H1 (cell line): ENCODE measurements around the gene AP3D1. TPM values are rescaled to one million over a fixed set of nuclear protein-coding genes. Genes with fewer than 3 reads are reported as not detected.

Experiments used
- ATF3 ChIP-seq: IDR thresholded peaks from 2 replicates; pipeline ENCODE4 v1.6.1; 2011; ENCODE audit warnings: low read depth, mild to moderate bottlenecking, low read length; ENCODE audit not compliant: insufficient read depth
- CREB1 ChIP-seq: IDR thresholded peaks from 2 replicates; pipeline ENCODE4 v1.6.1; 2012; ENCODE audit warnings: inconsistent platforms
- SUZ12 ChIP-seq: fragments of 200-600 bp; sonication (generic); IDR thresholded peaks from 2 replicates; pipeline ENCODE4 v1.6.1; 2012; ENCODE audit warnings: mild to moderate bottlenecking, inconsistent platforms, low read length, moderate library complexity, mixed read lengths
- polyA plus RNA-seq, 7 experiments: library from polyadenylated mRNA; depleted of rRNA in 3 of 7; stranded (reverse) in 5 of 7; unstranded in 2 of 7; fragments of >200 nt in 5 of 7; fragments of 200-250 nt in 2 of 7; gene quantifications; 1 replicate in 5 of 7; 2 replicates in 1 of 7; 4 replicates in 1 of 7; pipeline versions ENCODE4 v1.2.1 to v1.2.3, GENCODE V29; 2011 to 2013; ENCODE audit warnings: missing spikeins in 2 of 7, mixed read lengths in 2 of 7
- total RNA-seq: library from RNA; stranded (reverse); fragmentation: NEBNext Ultra II Directional; extraction: Animal tissue kit (Norgen Biotek cat#: 25700); gene quantifications from 2 replicates; pipeline ENCODE4 v1.2.1, GENCODE V29; 2021

AP3D1 gene
- total and polyA plus RNA-seq, 2 of the 8 experiments (the other 6 are each of a cell fraction or from before 2014, with no cell fraction given), result 161 to 174 TPM

- no peak for TF ChIP-seq CREB1
- TF ChIP-seq ATF3, result no peak
- TF ChIP-seq SUZ12, result no peak
Observed at GRCh38 chr19:2077398-2077797, 74.0 kb downstream of the AP3D1 start (continued).
